Ammon's horn (tissue), 1 donor: ENCODE results near the gene GGPS1.
"Not testable (repeated sequence)": the region's sequence is repeated elsewhere in the genome, so short reads cannot be mapped to it uniquely, and the experiment has no call there.

Experiments used
- DNase-seq: peaks from one replicate; pipeline ENCODE4 v3.0.0-alpha.2; 2016; ENCODE audit warnings: low spot score

The GGPS1 gene

GRCh38 chr1:235304549-235305451 lies 23.6 kb upstream of the GGPS1 start:
- DNase-seq: no peak

GRCh38 chr1:235307158-235308124 lies 20.9 kb upstream of the GGPS1 start:
- DNase-seq: no peak

GRCh38 chr1:235309206-235309605 lies 19.2 kb upstream of the GGPS1 start:
- DNase-seq: not testable (repeated sequence)

GRCh38 chr1:235313262-235313661 lies 15.1 kb upstream of the GGPS1 start:
- DNase-seq: no peak

- no peak for DNase-seq
Measured at GRCh38 chr1:235313931-235314678, 14.3 kb upstream of the GGPS1 start.

- no peak for DNase-seq
Measured at GRCh38 chr1:235315173-235315572, 13.2 kb upstream of the GGPS1 start.

- DNase-seq: no peak
Measured at GRCh38 chr1:235315735-235316134, 12.6 kb upstream of the GGPS1 start.

GRCh38 chr1:235317168-235317567 lies 11.2 kb upstream of the GGPS1 start:
- DNase-seq: no peak

- no peak for DNase-seq
Measured at GRCh38 chr1:235319255-235319654, 9.1 kb upstream of the GGPS1 start.

- no peak for DNase-seq
Measured at GRCh38 chr1:235320521-235321179, 7.7 kb upstream of the GGPS1 start.

GRCh38 chr1:235324296-235324695 lies 4.1 kb upstream of the GGPS1 start:
- DNase-seq: no peak

GRCh38 chr1:235325139-235325538 lies 3.2 kb upstream of the GGPS1 start:
- DNase-seq: no peak

GRCh38 chr1:235325854-235326253 lies 2.5 kb upstream of the GGPS1 start:
- DNase-seq: no peak

GRCh38 chr1:235326719-235327558 lies 1.4 kb upstream of the GGPS1 start:
- DNase-seq: peak; percentile 29

- no peak for DNase-seq
Measured at GRCh38 chr1:235327559-235328270, 655 bp upstream of the GGPS1 start, which contains the start of gene ARID4B. TSS of gene ARID4B (minus strand) at chr1:235328179. CDS start at chr1:235326919, 1,260 bp downstream.

GRCh38 chr1:235329139-235329902 lies 951 bp downstream of the GGPS1 start:
- peak; percentile 56 for DNase-seq

- no peak for DNase-seq
Measured at GRCh38 chr1:235330918-235331285, 2.5 kb downstream of the GGPS1 start.

- no peak for DNase-seq
Measured at GRCh38 chr1:235331401-235331800, 3.0 kb downstream of the GGPS1 start.

- DNase-seq: peak; percentile 18
Measured at GRCh38 chr1:235336903-235337302, 8.5 kb downstream of the GGPS1 start.
